ENCODE measurements around the gene SMC6. TPM values are rescaled to one million over a fixed set of nuclear protein-coding genes. Genes with fewer than 3 reads are reported as not detected.

The SMC6 gene
- total RNA-seq, 3 donors from 2014 or later, result 17.0 to 23.4 (median 18.7) TPM

GRCh38 chr2:17630089-17630488 is 123.5 kb downstream of the SMC6 start:
- intact Hi-C loops (cut with DNase I; ENCODE audit: low total_unique reads), result no loop called here
- Histone ChIP-seq H3K27me3 (no peaks in the 10 kb centered on the region), H3K27ac (no peak overlapping the region)

GRCh38 chr2:17628349-17629261 is 125.0 kb downstream of the SMC6 start:
- intact Hi-C loops (cut with DNase I; ENCODE audit: low total_unique reads), result no loop called here
- TF ChIP-seq POLR2A (IDR thresholded peaks at IDR 0.05) (no peak), POLR2AphosphoS5 (IDR thresholded peaks at IDR 0.05) (no peak), CTCF (IDR thresholded peaks at IDR 0.05) (no peak)
- no peak for DNase-seq (ENCODE audit: low spot score in 2 of 2)
- H3K27ac ChIP-seq, result no peak overlapping the region
- peaks cover 0 to 9% of the 10 kb centered on the region in 2 donors for H3K9me3 ChIP-seq
- no peaks in the 10 kb centered on the region for H3K36me3 ChIP-seq
- H3K4me1 ChIP-seq, result no peaks in the 10 kb centered on the region
- no peaks in the 10 kb centered on the region for H3K27me3 ChIP-seq
- no peak overlapping the region for H3K4me3 ChIP-seq

More at GRCh38 chr2:17630089-17630488, 123.5 kb downstream of the SMC6 start:
- Histone ChIP-seq H3K4me3 (no peak overlapping the region), H3K4me1 (no peaks in the 10 kb centered on the region), H3K9me3 (peaks cover 0 to 9% of the 10 kb centered on the region in 2 donors), H3K36me3 (no peaks in the 10 kb centered on the region)
- DNase-seq (ENCODE audit: low spot score in 2 of 2), result no peak
- no peak for TF ChIP-seq POLR2A (IDR thresholded peaks at IDR 0.05)

GRCh38 chr2:17627434-17627833 is 126.2 kb downstream of the SMC6 start:
- Histone ChIP-seq H3K4me1 (no peaks in the 10 kb centered on the region), H3K27ac (no peak overlapping the region), H3K9me3 (peaks cover 0 to 9% of the 10 kb centered on the region in 2 donors), H3K36me3 (no peaks in the 10 kb centered on the region), H3K27me3 (no peaks in the 10 kb centered on the region), H3K4me3 (no peak overlapping the region)
- no peak for DNase-seq (ENCODE audit: low spot score in 2 of 2)
- TF ChIP-seq POLR2A (IDR thresholded peaks at IDR 0.05) (no peak), POLR2AphosphoS5 (IDR thresholded peaks at IDR 0.05) (no peak), CTCF (IDR thresholded peaks at IDR 0.05) (no peak)
- intact Hi-C loops (cut with DNase I; ENCODE audit: low total_unique reads), result no loop called here

GRCh38 chr2:17626986-17627385 is 126.6 kb downstream of the SMC6 start:
- DNase-seq (ENCODE audit: low spot score in 2 of 2), result no peak
- Histone ChIP-seq H3K4me1 (no peaks in the 10 kb centered on the region), H3K27me3 (no peaks in the 10 kb centered on the region), H3K9me3 (peaks cover 0 to 9% of the 10 kb centered on the region in 2 donors), H3K4me3 (no peak overlapping the region), H3K27ac (no peak overlapping the region), H3K36me3 (no peaks in the 10 kb centered on the region)
- intact Hi-C loops (cut with DNase I; ENCODE audit: low total_unique reads), result no loop called here
- no peak for TF ChIP-seq POLR2A (IDR thresholded peaks at IDR 0.05)

- DNase-seq (ENCODE audit: low spot score in 2 of 2), result no peak
- Histone ChIP-seq H3K9me3 (peaks cover 0 to 9% of the 10 kb centered on the region in 2 donors), H3K4me3 (no peak overlapping the region), H3K27ac (no peak overlapping the region), H3K4me1 (no peaks in the 10 kb centered on the region), H3K27me3 (no peaks in the 10 kb centered on the region), H3K36me3 (no peaks in the 10 kb centered on the region)
- intact Hi-C loops (cut with DNase I; ENCODE audit: low total_unique reads), result no loop called here
- TF ChIP-seq POLR2A (IDR thresholded peaks at IDR 0.05) (no peak), CTCF (IDR thresholded peaks at IDR 0.05) (no peak), POLR2AphosphoS5 (IDR thresholded peaks at IDR 0.05) (no peak)
Observed at GRCh38 chr2:17625446-17625845, 128.2 kb downstream of the SMC6 start.

- no peak for DNase-seq (ENCODE audit: low spot score in 2 of 2)
- intact Hi-C loops (cut with DNase I; ENCODE audit: low total_unique reads), result no loop called here
- TF ChIP-seq POLR2AphosphoS5 (IDR thresholded peaks at IDR 0.05) (no peak), CTCF (IDR thresholded peaks at IDR 0.05) (no peak), POLR2A (IDR thresholded peaks at IDR 0.05) (no peak)
Observed at GRCh38 chr2:17621781-17622180, 131.8 kb downstream of the SMC6 start.

More at GRCh38 chr2:17621781-17622180, 131.8 kb downstream of the SMC6 start:
- Histone ChIP-seq H3K27me3 (no peaks in the 10 kb centered on the region), H3K4me3 (no peak overlapping the region), H3K27ac (peak overlapping the region in 1 of 2 donors; percentile 32), H3K9me3 (no peaks in the 10 kb centered on the region), H3K36me3 (no peaks in the 10 kb centered on the region), H3K4me1 (no peaks in the 10 kb centered on the region)

Measured in breast epithelium (tissue), 4 donors.